Caki2 (cell line): Measurements from ENCODE around the gene MOSMO. TPM values are rescaled to one million over a fixed set of nuclear protein-coding genes. Genes with fewer than 3 reads are reported as not detected.

Experiments used
- DNase-seq: peaks from one replicate; pipeline ENCODE4 v3.0.0-alpha.2; 2015; ENCODE audit warnings: low read depth
- in situ Hi-C: cut with HindIII; loops from 2 replicates; pipeline ENCODE4 v1.10.0; 2016; ENCODE audit warnings: low sequenced_read_pairs, low pct_unique_long_range_greater_than_20kb, mixed read lengths
- total RNA-seq: library from RNA; depleted of rRNA; stranded (reverse); fragments of >200 nt; shearing (Covaris generic); gene quantifications from 2 replicates; pipeline ENCODE4 v1.2.3, GENCODE V29; 2014; ENCODE audit warnings: low replicate concordance; rRNA removed

MOSMO gene
- total RNA-seq = 11.5 and 18.2 TPM in 2 replicates

DNA sequence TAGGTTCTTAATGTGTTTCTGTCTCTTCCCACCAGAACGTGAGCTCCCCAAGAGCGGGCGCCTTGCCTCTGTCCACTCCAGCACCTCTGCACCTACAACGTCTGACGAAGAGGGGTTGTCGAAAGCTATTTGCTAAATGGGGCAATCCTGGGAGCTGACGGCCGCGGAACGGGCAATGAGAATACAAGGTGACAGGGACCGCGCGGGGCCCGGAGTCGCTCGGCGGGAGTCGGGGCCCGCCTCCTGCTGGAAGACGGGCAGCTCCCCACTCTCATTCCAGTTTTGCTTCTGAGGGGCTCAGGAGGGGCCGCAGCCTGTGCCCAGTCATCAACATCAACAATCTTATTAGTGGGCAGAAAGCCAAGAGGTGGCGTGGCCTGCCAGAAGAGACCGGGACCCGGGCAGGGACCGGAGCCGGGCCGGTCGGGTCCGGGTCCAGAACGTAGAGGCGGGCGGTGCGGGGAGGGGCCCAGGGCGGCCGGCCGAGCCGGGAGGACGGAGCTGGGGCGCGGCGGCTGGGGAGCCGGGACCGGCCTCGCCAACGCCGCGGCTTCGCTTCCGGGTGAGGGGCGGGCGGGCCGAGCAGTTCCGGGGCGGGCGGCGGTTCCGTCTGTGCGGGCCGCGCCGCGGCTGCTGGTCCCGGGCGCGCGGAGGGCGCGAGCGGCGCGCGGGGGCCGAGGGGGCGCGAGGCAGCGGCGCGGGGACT is at the start of gene MOSMO:
MOSMO (plus strand) TSS at position 603 of the 706 bp plus-strand sequence. CDS start 191 bp downstream, outside the sequence.
- in situ Hi-C loops = no loop called here
- DNase-seq = peak; percentile 67

DNA sequence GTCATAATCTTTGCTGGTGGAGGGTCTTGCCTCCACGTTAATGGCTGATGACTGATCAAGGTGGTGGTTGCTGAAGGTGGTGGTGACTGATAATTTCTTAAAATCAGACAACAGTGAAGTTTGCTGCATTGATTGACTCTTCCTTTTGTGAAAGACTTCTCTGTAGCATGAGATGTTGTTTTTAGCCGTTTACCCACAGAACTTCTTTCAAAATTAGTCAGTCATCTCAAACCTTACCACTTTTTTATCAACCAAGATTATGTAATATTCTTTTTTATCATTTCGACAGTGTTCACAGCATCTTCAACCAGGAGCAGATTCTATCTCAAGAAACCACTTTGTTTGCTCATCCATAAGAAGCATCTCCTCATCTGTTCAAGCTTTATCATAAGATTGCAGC is 48.9 kb upstream of the MOSMO start:
- DNase-seq = no peak
- in situ Hi-C loops = no loop called here

DNA sequence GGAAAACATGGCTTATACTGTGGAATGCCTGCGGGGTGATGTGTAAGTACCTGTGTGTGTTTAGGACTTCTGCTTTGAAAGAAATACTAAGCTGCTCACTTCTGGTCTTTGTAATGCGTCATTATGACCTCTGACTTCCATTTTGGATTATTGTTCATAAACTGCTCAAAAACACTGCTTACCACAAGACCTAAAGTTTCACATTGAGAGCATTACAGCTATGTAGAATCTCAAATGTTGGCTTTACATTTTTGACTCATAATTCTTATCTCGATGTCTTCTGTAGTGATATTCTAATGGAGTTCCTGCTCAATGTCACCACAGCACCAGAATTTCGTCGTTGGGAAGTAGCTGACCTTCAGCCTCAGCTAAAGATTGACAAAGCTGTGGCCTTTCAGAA is 45.4 kb upstream of the MOSMO start:
- DNase-seq = no peak
- in situ Hi-C loops = no loop called here

DNA sequence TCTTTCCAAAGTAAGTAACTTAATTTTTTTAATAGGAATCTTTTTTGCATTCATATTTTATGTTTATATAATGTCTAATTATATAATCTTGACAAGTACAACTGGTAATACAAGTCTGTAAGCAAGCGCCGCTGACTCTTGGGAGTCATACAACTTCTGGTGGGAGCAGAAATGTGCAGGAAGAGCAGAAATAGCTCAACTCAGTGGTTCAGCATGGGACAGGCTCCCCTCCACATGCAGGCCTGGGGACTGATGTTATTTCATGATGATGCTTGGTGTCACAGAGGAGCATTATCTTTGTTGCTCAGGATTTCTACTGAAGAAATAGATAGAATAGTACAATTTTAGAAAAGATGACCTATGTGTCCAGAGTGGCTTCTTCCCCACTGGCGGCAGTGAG is 44.0 kb upstream of the MOSMO start:
- in situ Hi-C loops = no loop called here
- DNase-seq = no peak

DNA sequence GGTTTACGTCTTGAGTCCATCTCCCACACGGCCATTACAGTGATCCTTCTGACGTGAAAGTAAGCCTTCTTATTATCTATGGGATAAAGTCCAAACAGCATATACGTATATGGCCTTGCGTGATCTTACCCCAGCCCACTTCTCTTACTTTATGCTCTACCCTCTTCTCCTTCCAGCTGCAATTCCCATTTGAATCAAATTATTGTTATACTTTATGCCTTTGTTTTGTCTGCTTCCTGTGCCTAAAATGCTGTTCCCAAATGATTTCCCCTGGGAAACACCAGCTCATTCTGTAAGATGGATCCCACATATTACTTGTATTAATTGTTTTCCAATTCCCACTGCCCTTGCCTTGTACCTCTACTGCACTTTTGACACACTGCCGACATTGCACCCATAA is 43.6 kb upstream of the MOSMO start:
- no peak for DNase-seq
- in situ Hi-C loops = no loop called here

DNA sequence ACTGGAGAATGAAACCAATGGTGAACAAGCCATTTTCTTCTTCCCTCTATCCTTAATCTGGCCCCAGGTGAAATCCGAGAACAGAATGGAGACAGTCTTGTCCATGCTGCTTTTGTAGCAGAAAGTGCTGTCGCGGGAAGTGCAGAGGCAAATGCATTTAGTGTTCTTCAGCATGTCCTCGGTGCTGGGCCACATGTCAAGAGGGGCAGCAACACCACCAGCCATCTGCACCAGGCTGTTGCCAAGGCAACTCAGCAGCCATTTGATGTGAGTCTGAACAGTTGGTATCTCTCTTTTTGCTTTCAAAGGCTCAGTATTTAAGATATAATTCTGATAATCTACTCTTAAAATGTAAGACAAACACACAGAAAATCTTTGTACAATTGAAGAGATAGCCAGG is 36.1 kb upstream of the MOSMO start:
- in situ Hi-C loops = no loop called here
- no peak for DNase-seq

DNA sequence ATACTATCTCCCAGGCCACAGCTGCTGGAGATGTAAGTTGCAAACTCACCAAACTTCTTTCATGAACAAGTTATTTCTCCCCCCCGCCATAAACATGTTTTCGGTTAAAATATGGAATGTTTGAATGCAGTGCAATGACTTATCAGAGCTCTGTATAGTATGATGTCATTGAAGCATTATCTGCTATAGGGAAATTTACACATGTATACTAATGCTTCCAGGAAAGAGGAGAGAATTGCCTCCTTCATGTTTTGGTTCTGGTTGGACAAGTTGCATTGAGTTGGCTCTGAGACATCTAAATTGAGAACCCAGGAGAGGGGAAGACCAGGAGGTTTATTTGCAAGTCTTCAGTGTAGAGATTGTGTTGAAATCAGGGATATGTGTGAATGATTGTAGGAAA is 34.0 kb upstream of the MOSMO start:
- in situ Hi-C loops = no loop called here
- DNase-seq = no peak

DNA sequence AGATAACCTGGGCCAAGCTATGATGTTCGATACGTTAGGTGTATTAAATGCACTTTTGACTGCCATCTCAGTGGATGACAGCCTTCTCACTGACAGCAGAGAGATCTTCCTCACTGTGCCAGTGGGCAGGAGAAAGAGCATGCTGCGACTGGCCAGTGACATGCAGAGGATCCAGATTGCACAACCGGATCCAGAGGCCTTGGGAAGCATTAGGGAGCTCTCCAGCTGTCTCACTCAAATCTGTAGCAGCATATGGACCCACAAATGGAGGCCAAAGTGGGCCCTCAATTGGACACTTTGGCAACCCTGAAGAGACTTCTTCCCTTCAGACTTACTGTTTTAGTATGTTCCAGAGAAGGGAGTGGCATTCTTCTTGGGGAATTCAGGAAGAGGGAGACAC is 27.9 kb upstream of the MOSMO start:
- in situ Hi-C loops = no loop called here
- no peak for DNase-seq

DNA sequence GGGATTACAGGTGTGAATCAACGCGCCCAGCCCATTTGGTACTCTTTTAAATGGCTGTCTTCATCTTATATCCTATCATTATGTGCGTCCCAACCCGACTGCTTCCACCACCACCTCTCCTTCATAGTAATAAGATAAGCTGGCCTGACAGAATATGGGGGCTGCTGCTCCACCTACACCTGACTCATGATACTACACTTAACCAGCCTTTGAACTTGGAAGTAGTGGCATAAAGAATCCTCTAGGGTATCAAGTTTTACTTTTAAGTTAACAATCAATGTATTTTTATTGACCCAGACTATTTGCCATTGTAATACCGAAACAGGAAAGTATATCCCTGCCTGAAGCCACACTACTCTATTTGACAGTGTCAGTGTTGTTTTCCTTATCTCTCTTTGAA is 25.8 kb upstream of the MOSMO start:
- DNase-seq = no peak
- in situ Hi-C loops = no loop called here

DNA sequence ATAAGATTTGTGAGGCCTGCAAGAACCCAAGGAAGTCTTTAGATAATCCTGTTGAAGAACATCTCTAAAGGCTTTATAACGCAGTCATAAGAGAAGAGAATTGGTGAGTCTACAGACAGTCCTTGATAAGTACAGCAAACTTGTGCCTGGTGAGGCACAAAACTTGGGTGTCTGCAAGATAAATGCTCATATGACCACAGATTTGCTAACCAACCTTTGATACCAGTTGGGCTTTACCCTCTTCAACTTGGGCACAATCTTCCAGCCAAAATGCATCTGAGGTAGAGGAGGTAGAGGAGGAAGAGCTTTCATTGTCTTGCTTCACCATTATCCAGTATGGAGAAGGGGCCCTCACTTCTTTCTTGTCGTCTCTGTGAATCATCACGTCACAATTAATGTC is 23.8 kb upstream of the MOSMO start:
- in situ Hi-C loops = no loop called here
- DNase-seq = no peak

DNA sequence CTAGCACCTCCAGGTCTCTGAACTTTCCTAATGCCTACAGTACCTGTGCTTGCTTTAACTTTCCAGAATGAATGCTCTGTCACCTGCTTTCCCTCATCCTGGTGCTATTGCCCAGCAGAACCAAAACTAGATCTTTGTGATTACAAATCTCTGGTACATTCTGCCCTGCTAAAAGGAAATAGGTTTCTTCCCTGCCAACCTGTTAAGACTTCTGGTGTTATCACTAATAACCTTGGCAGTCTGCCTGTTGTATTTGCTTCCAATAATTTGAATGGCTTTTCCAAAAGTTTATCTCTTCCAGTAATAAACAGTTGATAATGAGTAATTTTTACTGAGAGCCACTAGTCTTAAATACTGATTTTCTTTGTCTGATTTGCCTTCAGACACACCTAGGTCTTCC is 22.4 kb upstream of the MOSMO start:
- no peak for DNase-seq
- in situ Hi-C loops = no loop called here

DNA sequence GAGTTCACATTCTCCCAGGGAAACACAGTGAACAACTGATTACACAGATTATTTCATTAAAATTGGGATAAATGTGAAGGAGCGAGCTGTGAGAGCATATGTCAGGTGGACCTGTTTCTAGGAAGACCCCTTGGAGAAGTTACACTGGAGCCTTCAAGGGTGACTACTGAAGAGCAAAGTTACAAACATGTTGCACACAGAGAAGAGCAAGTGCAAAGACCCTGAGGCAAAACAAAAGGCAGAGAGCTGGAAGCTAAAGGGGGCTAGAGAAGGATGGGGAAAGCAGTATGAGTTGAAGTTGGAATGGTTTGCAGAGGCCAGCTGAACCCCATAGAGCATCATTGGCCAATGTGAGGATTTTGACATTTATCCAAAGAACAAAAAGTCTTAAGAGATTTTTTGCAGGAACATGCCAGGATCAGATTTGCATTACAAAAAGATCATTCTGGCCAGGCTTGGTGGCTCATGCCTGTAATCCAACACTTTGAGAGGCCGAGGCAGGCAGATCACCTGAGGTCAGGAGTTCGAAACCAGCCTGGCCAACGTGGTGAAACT is 21.1 kb upstream of the MOSMO start:
- DNase-seq = no peak
- in situ Hi-C loops = no loop called here

DNA sequence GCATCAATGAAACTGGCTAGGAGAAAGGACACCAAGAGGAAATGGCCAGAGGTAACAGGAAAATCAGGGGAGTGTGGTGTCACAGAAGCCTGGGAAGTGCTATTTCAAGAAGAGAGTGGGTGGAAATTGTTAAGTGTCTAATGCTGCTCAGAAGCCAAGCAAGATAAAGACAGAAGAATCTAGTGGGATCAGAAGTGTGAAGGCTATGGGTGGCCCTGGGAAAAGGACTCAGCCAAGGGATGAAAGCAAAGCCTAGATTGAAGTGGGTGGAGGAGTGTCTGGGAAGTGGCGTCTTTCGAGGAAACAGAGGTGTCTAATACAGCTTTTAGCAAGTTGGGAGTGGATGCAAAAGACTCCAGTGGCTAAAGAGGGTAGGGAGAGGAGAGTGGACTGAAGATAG is 20.4 kb upstream of the MOSMO start:
- in situ Hi-C loops = no loop called here
- no peak for DNase-seq

DNA sequence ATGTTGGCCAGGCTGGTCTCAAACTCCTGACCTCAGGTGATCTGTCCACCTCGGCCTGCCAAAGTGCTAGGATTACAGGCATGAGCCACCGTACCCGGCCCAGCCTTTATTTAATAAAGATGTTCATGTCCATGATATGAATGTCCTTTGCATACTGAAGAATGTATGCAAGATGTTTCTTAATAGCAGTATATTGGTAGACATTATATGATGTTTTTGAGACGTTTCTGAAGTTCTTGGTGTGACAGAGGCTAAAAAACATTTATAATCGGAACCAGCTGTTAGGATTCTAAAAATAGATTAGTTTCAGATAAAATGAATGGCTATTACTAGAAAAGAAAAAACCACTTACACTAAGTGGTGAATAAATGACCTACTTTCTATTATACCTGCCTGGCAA is 18.8 kb upstream of the MOSMO start:
- no peak for DNase-seq
- in situ Hi-C loops = no loop called here

DNA sequence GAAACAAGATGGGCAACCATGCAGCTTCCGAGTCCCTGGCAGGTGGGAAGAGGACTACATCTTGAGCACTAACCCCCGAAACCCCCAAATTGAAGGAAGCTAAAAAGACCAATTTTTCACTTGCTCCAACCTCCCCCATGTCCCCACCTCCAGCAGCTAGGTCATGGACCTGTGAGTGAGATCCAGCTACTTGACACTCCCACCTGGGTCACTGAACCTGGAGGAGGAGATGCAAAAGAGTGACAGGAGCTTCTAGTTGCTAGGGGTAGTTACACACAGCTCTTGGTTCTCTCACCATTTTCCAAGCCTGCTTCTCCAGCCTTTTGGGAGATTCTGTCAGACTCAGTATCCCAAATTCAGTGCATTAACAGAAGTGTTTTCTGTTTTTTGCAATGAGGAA is 18.2 kb upstream of the MOSMO start:
- in situ Hi-C loops = no loop called here
- DNase-seq = no peak

DNA sequence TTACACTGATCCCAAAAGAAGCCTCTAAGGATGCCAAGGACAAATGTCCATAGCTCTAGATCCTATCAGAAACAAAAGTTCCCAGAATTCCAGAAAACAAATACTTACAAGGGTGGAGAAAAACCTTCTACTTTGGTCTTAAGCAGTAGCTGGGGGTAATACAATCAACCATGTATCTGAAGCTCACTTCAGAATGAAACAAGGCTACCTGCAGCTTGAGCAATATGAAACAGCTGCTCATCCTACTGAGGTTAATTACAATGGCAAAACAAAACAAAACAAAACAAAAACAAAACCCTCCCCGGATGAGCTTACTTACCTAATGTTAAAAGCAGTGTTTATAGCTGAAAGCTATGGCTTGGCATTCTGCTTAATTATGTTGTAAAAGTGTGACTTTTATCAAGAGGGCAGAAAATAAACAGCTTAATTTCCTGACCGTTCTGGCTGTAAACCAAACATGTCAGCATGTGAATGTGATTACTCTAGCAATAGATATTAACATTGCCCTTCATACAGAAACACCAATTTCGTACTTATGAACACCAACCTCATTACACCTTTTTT is 17.4 kb upstream of the MOSMO start:
- in situ Hi-C loops = no loop called here
- DNase-seq = no peak

DNA sequence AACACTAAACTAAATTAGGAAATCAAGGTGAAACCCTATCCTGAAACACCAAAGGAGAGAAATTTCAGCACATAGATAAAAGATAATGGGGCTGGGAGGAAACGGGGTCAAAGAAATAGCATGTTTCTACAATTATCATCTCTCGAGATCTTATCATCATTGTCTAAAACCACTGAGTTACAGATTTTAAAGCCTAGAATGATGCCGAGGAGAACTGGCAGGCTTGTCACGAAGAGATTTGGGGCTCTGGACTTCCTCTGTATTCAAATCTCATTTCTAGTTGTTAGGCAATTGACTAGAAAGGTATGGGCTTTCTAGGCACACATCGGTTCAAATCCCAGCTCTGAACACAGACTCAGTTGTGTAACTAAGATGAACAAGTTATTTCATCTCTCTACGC is 16.3 kb upstream of the MOSMO start:
- DNase-seq = no peak
- in situ Hi-C loops = no loop called here

DNA sequence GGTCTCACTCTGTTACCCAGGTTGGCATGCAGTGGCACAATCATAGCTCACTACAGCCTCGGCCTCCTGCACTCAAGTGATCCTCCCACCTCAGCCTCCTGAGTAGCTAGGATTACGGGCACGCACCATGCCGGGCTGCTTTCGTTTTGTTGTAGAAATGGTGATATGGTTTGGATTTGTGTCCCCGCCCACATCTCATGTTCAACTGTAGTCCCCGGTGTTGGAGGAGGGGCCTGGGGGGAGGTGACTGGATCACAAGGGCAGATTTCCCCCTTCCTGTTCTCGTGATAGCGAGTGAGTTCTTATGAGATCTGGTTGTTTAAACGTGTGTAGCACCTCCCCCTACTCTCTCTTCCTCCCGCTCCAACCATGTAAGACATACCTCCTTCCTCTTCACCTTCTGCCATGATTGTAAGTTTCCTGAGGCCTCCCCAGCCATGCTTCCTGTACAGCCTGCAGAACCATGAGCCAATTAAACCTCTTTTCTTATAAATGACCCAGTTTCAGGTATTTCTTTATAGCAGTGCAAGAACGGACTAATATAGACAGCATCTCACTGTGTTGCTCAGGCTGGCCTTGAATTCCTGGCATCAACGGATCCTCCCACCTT is 12.9 kb upstream of the MOSMO start:
- DNase-seq = no peak
- in situ Hi-C loops = no loop called here

DNA sequence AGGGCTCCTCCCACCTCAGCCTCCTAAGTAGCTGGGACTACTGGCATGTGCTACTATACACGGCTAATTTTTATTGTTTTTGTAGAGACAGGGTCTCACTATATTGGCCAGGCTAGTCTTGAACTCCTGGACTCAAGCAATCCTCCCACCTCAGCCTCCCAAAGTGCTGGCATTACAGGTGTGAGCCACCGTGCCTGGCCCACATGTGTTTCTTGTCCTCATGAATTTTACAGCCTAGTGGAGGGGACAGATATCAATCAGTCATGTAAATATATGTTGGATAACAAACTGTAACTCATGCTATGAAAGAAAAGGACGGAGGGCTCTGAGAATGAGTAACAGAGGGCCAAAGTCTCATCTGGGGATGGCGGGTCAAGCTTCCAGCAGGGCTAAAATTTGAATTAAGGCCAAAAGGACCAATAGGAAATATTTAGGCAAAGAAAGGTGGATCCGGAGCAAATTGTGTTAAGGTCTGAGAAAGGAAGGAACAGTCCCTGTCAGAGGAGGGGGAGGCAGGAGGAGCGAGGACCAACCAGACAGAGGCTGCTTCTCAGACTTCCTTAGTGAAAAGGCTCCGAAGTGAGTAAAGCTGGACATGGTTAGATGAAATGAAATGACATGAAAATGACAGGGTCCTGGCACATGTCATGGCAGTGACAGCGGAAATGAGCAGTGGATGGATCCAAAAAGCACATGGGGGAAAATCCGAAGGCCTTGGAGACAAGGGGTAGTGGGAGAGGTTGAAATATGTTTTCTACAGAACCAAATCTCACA is 10.8 kb upstream of the MOSMO start:
- DNase-seq = no peak
- in situ Hi-C loops = no loop called here
